ENCODE measurements around the gene PRDM16.

The PRDM16 gene

DNA sequence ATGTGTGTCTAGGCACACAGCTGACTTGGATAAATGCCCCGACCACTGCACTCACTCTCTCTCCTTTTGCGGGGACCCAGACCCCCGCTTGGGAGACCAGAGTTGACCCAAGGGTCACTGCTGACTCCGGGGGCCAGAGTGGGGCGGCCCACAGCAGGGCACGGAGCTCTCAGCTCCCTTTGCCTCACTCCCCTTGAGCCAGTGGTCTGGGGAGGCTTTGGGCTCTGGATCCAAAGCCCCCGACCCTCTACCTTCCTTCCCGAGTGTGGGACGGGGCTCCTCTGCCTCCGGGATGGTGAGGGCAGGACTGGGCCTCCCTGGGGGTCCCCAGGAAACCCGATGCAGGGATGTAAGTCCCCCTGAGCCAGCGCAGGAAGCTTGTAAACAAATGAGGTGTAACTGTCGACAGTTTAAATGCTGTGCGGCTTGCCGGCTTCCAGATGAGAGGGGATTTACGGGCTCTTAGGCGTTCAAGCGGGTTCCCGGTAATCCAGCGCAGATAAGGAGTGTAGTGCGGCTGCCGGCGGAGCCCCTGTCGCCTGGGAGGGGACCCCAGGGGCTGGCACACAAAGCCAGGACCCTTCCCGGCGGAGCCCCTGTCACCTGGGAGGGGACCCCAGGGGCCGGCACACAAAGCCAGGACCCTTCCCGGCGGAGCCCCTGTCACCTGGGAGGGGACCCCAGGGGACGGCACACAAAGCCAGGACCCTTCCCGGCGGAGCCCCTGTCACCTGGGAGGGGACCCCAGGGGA lies 40.3 kb upstream of the PRDM16 start:
- no peak overlapping the region for H3K4me3 ChIP-seq (ENCODE audit: low read depth, low read length)
- TF ChIP-seq, protein P1, sequence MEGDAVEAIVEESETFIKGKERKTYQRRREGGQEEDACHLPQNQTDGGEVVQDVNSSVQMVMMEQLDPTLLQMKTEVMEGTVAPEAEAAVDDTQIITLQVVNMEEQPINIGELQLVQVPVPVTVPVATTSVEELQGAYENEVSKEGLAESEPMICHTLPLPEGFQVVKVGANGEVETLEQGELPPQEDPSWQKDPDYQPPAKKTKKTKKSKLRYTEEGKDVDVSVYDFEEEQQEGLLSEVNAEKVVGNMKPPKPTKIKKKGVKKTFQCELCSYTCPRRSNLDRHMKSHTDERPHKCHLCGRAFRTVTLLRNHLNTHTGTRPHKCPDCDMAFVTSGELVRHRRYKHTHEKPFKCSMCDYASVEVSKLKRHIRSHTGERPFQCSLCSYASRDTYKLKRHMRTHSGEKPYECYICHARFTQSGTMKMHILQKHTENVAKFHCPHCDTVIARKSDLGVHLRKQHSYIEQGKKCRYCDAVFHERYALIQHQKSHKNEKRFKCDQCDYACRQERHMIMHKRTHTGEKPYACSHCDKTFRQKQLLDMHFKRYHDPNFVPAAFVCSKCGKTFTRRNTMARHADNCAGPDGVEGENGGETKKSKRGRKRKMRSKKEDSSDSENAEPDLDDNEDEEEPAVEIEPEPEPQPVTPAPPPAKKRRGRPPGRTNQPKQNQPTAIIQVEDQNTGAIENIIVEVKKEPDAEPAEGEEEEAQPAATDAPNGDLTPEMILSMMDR (IDR thresholded peaks at IDR 0.05; ENCODE audit: borderline replicate concordance, insufficient read depth, low read depth, low read length) = no peak

DNA sequence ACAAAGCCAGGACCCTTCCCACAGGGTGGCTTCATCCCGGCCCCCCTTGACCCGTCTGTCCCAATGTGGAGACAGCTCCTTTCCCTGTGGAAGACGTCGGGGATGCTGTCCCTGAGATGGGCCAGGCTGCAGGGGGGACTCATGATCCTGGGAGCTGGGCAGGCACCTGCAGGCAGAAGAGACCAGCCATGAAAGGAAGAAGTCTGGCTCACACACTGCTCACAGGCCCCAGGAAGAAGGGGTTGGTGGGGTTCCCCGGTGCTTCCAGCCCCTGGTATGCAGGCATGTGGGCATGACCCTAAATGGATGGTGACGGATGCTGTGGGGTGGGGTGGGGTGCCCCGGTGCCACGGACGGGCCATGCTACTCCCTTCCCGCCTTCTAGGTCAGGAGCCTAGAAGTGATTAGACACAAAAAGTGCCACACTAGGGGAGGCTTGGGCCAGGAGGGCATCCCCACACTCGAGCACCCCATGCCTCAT lies 39.5 kb upstream of the PRDM16 start:
- TF ChIP-seq, protein P1 (IDR thresholded peaks at IDR 0.05; ENCODE audit: borderline replicate concordance, insufficient read depth, low read depth, low read length) = no peak
- H3K4me3 ChIP-seq (ENCODE audit: low read depth, low read length) = no peak overlapping the region

DNA sequence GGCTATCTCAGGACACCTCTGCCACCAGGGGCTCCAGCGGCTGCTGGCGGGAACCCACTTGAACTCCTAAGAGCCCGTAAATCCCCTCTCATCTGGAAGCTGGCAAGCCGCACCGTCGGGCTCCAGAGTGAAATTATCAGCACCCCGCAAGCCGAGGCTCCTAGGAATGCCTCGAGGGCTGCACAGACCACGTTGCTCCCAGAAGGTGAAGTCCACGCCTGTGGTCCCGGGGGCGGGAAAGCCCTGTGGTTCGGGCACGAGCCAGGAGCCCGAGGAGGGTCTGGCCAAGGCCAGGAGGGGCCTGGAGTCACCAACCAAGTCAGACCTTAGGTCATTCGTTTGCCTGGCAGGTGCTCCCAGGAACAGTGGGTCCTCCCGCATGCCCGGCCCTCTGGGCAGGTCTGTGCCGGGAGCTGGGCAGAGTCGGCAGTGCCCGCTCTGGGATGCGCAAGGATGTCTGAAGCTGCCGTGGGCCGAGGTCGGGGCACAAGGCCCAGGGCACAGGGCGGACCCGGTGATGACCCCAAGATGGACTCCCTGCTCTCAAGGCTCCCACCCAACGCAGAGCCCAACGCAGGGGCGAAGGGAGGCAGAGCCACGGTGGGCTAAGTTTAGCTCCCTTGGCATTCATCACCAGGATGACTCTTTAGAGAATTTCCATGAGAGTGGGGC lies 38.9 kb upstream of the PRDM16 start:
- no peak overlapping the region for H3K4me3 ChIP-seq (ENCODE audit: low read depth, low read length)
- TF ChIP-seq, protein P1 (IDR thresholded peaks at IDR 0.05; ENCODE audit: borderline replicate concordance, insufficient read depth, low read depth, low read length) = no peak

DNA sequence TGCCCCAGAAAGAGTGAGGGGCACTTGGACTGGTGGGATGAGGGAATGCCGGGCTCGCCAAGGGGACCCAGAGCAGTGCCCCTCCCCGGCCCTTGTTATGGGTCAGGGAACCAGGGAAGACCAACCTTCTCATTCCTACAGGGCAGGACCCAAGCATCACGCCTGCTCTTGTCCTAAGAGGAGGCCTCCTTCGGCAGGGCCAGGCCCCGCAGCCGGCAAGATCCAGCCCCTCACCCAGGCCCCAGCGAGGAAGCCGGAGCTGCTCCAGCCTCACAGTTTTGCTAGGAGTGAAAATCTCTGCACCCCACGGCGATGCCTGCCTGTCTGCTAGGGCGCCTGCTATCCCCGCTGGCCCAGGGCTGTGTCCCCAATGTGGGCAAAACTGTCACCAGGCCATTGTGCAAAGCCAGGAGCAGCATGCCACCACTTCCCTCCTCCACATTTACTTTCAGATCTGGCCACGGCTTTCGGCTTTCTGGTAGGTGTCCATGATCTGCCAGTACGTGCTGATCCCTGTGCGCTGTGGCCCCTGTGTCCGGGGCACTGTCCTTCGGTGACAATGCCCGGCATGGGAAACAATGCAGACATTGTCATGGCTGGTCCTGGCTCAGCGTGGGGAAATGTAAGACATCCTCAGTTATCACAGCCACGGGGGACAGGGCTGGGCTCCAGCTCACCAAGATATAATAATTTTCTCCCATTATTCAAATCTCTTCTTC lies 38.2 kb upstream of the PRDM16 start:
- TF ChIP-seq, protein P1 (IDR thresholded peaks at IDR 0.05; ENCODE audit: borderline replicate concordance, insufficient read depth, low read depth, low read length) = no peak
- no peak overlapping the region for H3K4me3 ChIP-seq (ENCODE audit: low read depth, low read length)

DNA sequence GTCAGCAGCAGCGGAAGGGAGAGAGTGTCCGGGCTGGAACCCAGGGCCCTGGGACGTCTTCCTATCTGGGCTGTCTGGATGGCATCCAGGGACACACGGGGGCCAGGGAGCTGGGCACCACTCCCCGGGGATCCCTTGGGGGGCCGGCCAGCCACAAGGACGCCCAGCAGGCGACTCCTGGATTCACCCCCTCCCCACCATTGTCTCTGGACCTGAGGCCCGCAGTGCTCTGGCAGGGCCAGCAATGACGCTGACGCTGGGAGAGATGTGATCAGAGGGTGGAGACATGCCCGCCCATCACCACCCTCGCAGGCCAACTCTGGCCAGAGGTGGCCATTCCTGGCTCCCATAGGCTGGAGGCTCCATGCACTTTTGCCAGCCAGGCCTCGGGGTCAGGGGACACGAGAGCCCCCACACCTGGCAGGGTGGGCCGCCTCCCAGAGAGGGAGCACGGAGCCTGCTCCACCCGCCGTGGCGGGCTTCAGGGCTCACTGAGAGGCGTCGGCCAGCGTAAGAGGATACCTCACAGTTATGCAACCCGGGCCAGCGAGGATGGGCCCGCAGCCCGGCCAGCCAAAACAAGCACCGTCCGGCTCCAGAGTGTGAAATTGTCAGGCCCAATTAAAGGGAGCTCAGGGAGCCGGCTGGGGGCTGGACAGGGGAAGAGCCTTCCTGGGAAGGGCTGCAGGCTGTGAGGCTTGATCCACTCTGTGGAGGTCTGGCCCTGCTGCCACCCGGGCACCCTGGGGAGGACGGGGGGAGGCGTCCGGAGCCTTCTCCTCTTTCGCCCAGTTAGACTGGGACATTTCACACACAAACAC lies 37.4 kb upstream of the PRDM16 start:
- TF ChIP-seq, protein P1 (IDR thresholded peaks at IDR 0.05; ENCODE audit: borderline replicate concordance, insufficient read depth, low read depth, low read length) = no peak
- H3K4me3 ChIP-seq (ENCODE audit: low read depth, low read length) = no peak overlapping the region

DNA sequence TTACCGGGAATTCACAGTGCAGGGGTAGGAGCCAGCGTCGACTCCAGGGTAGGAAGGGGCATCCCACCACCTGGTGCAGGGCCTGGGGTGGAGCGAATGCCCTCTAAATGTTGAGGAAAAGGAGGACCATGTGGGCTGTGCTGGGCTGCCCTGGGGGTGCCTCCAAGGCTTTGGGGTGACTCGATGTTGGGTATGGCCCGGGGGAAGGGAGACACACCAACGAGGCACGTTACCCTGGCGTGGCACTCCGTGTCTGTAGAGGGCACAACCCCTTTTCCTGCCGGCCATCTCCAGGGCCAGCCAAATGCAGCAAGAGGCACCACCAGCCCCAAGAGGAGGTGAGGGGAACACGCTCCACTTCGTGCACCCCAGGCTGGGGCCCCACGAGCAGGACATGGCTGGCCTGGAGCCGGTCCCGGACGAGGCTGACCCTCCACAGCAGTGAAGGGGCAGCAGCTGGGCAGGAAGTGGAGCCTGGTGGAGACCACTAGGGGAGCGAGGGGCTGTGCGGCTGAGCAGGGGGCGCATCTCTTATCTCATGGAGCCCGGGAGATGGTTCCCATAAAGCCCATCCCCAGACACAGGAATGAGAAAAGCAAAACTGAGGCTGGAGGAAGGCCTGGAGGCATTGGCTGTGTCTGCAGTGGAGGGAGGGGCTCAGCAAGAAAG lies 36.5 kb upstream of the PRDM16 start:
- H3K4me3 ChIP-seq (ENCODE audit: low read depth, low read length) = no peak overlapping the region
- TF ChIP-seq, protein P1 (IDR thresholded peaks at IDR 0.05; ENCODE audit: borderline replicate concordance, insufficient read depth, low read depth, low read length) = no peak

Data from GM12875 (cell line).